Rectal smooth muscle tissue (tissue), 1 donor: ENCODE results near the gene SNX7.

ENCODE experiments used
- H3K27ac ChIP-seq: one replicate; pipeline ENCODE4 v1.7.0; 2013; ENCODE audit warnings: low read depth, low read length, inconsistent platforms
- H3K27me3 ChIP-seq: one replicate; pipeline ENCODE4 v1.7.0; 2013; ENCODE audit warnings: low read length; ENCODE audit not compliant: control insufficient read depth, insufficient read depth
- H3K36me3 ChIP-seq: one replicate; pipeline ENCODE4 v1.7.0; 2013; ENCODE audit warnings: low read length; ENCODE audit not compliant: control insufficient read depth, insufficient read depth
- H3K4me1 ChIP-seq: one replicate; pipeline ENCODE4 v1.7.0; 2013; ENCODE audit warnings: low read length; ENCODE audit not compliant: control insufficient read depth, insufficient read depth
- H3K4me3 ChIP-seq: one replicate; pipeline ENCODE4 v1.7.0; 2013; ENCODE audit warnings: low read length
- H3K9ac ChIP-seq: one replicate; pipeline ENCODE4 v1.7.0; 2013; ENCODE audit warnings: low read length

Gene SNX7

DNA sequence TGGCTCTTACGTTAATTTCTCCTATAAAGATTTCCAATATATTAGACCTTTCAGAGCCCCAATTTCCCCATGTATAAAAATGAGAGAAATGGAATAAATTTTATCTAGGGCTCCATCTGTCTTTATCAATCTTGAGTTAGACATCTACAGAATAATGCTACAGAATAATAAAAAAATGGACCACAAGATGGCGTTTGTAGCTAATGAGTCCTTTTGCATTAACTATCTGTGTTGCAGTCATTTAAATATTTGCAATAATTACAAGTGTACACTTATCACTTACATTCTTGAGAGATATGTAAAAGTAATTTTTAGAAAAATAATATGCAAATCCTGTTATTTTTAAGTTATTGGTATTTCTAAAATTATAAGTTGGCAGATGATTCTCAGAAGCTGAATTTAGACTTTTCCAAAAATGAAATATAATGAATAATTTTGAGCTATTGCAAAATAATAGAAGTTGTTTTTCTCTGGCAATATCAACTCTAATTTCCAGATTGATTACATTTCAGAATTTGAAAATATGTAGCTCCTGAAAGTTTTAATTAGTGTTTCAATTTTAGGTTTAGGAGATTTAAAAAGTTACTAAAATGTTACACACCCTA lies 87.7 kb downstream of the SNX7 start:
- H3K4me1 ChIP-seq: no peaks in the 10 kb centered on the region
- no peak overlapping the region for H3K27ac ChIP-seq
- H3K27me3 ChIP-seq: no peaks in the 10 kb centered on the region
- H3K4me3 ChIP-seq: no peak overlapping the region
- no peak overlapping the region for H3K9ac ChIP-seq
- no peaks in the 10 kb centered on the region for H3K36me3 ChIP-seq

DNA sequence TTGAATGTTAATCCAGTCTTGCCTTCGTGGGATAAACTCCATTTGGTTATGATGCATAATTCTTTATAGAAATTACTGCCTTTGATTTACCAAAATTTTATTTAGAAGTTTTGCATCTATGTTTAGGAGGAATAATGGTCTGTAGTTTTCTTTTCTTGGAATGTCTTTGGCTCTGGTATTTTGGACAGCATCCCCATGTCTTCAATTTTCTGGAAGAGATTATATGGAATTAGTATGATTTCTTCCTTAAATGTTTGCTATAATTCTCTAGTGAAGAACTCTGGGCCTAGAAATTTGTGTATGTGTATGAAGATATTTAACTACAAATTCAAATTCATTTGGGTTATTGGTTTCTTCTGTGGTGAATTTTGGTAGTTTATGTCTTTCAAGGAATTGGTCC lies 92.7 kb downstream of the SNX7 start:
- Histone ChIP-seq H3K9ac (no peak overlapping the region), H3K36me3 (no peaks in the 10 kb centered on the region), H3K4me3 (no peak overlapping the region), H3K27me3 (no peaks in the 10 kb centered on the region), H3K27ac (no peak overlapping the region), H3K4me1 (no peaks in the 10 kb centered on the region)

- no peak overlapping the region for H3K27ac ChIP-seq
- H3K9ac ChIP-seq: no peak overlapping the region
- H3K36me3 ChIP-seq: peaks cover 2% of the 10 kb centered on the region
- H3K4me1 ChIP-seq: no peaks in the 10 kb centered on the region
- H3K27me3 ChIP-seq: no peaks in the 10 kb centered on the region
- no peak overlapping the region for H3K4me3 ChIP-seq
Observed at GRCh38 chr1:98761219-98761865, 99.8 kb downstream of the SNX7 start.

DNA sequence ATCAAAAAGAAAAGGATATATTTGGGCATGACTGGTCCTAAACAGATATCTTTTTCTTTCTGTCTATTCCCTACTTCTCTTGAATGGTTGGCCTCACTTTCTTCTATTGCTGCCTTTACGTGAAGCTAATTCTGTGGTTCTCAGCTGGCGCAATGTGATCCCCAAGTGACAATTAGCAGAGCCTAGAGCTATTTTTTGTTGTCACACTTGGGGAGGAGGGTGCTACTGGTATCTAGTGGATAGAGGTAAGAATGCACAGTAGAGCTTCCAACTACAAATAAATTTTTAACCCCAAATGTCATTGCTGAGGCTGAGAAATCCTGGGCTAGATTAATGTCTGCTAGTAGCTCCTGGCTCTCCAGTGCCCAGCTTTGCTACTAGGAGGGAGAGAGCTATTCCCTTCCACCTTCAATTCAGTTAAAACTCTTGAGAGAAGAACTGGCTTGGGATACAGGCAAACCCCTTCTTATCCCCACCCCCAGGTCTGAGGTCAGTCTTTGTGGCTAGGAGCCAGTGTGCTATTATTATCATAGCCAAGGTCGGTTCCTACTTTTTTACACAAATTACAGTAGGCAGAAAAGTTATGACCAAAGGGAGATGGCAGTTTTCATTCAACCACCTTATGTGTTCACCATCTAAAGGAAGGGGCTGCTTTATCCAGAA lies 102.1 kb downstream of the SNX7 start:
- no peaks in the 10 kb centered on the region for H3K27me3 ChIP-seq
- no peak overlapping the region for H3K4me3 ChIP-seq
- H3K36me3 ChIP-seq: peaks cover 2% of the 10 kb centered on the region
- no peak overlapping the region for H3K9ac ChIP-seq
- no peak overlapping the region for H3K27ac ChIP-seq
- no peaks in the 10 kb centered on the region for H3K4me1 ChIP-seq

- no peak overlapping the region for H3K9ac ChIP-seq
- no peak overlapping the region for H3K4me3 ChIP-seq
- no peak overlapping the region for H3K27ac ChIP-seq
- H3K36me3 ChIP-seq: peaks cover 2% of the 10 kb centered on the region
- H3K27me3 ChIP-seq: no peaks in the 10 kb centered on the region
- H3K4me1 ChIP-seq: no peaks in the 10 kb centered on the region
Observed at GRCh38 chr1:98764485-98764884, 103.0 kb downstream of the SNX7 start.

DNA sequence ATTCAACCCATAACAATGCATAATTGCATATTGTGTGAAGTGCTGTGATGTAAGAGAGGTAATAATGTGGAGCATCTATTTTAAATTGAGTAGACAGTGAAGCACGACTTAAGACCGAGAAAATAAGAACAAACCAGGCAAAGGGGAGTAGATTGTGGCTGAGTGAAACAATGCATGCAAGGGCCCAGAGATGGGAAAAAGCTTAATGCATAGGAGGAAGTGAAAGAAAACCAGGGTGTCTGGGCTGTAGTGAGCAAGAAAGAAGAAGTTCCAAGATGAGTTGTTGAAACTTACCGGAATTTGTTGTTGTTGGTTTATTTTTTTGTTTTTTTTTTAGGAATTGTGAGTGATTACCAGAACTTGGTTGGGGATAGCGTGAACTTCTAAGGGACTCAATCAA lies 104.7 kb downstream of the SNX7 start:
- no peak overlapping the region for H3K27ac ChIP-seq
- no peak overlapping the region for H3K9ac ChIP-seq
- no peak overlapping the region for H3K4me3 ChIP-seq
- H3K4me1 ChIP-seq: no peaks in the 10 kb centered on the region
- H3K36me3 ChIP-seq: peaks cover under 1% of the 10 kb centered on the region
- no peaks in the 10 kb centered on the region for H3K27me3 ChIP-seq

- no peak overlapping the region for H3K4me3 ChIP-seq
- H3K36me3 ChIP-seq: no peaks in the 10 kb centered on the region
- no peaks in the 10 kb centered on the region for H3K27me3 ChIP-seq
- no peaks in the 10 kb centered on the region for H3K4me1 ChIP-seq
- no peak overlapping the region for H3K9ac ChIP-seq
- no peak overlapping the region for H3K27ac ChIP-seq
Observed at GRCh38 chr1:98769162-98769561, 107.6 kb downstream of the SNX7 start.

- Histone ChIP-seq H3K4me1 (no peaks in the 10 kb centered on the region), H3K27me3 (no peaks in the 10 kb centered on the region), H3K9ac (no peak overlapping the region), H3K36me3 (no peaks in the 10 kb centered on the region), H3K4me3 (no peak overlapping the region), H3K27ac (no peak overlapping the region)
Observed at GRCh38 chr1:98781906-98782305, 120.4 kb downstream of the SNX7 start.

- Histone ChIP-seq H3K9ac (no peak overlapping the region), H3K4me3 (no peak overlapping the region), H3K4me1 (no peaks in the 10 kb centered on the region), H3K36me3 (no peaks in the 10 kb centered on the region), H3K27ac (no peak overlapping the region), H3K27me3 (no peaks in the 10 kb centered on the region)
Observed at GRCh38 chr1:98783821-98784220, 122.3 kb downstream of the SNX7 start.

DNA sequence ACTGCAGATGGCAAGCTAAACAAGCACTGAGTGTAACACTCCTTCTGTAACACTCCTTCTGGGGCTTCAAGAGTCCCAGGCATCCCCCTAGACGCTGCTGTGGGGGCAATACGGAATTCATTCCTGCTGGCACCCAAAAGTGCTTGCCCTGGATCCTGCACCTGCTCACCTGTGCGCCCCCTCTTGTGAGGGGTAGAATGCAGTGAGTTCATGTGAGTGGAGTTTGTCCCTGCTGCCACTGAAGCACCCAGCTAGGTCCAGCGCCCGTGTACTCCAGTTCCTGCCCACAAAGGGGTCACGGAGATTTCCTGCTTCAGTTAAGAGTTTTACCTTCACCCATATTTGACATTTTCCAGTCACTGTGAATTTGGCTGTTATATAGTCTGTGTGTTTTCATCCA lies 130.0 kb downstream of the SNX7 start:
- H3K36me3 ChIP-seq: no peaks in the 10 kb centered on the region
- H3K4me1 ChIP-seq: no peaks in the 10 kb centered on the region
- no peaks in the 10 kb centered on the region for H3K27me3 ChIP-seq
- H3K27ac ChIP-seq: no peak overlapping the region
- H3K9ac ChIP-seq: no peak overlapping the region
- no peak overlapping the region for H3K4me3 ChIP-seq

- Histone ChIP-seq H3K36me3 (no peaks in the 10 kb centered on the region), H3K27me3 (no peaks in the 10 kb centered on the region), H3K9ac (no peak overlapping the region), H3K4me3 (no peak overlapping the region), H3K4me1 (no peaks in the 10 kb centered on the region), H3K27ac (no peak overlapping the region)
Observed at GRCh38 chr1:98792123-98792522, 130.6 kb downstream of the SNX7 start.

GRCh38 chr1:98793136-98793535 lies 131.6 kb downstream of the SNX7 start:
- Histone ChIP-seq H3K4me1 (no peaks in the 10 kb centered on the region), H3K4me3 (no peak overlapping the region), H3K27me3 (no peaks in the 10 kb centered on the region), H3K27ac (no peak overlapping the region), H3K36me3 (no peaks in the 10 kb centered on the region), H3K9ac (no peak overlapping the region)
